Endothelial cell of umbilical vein (primary cell): ENCODE measurements around the gene RNF150. TPM values are rescaled to one million over a fixed set of nuclear protein-coding genes. Genes with fewer than 3 reads are reported as not detected.

Experiments
- BruUV-seq: library from RNA; stranded (reverse); fragments of 400-500 nt; replicated peaks from 2 replicates; lab custom pipeline; 2021; lab: Mats Ljungman, UMichigan
- CTCF ChIA-PET: fragments of 300-600, 350-600 bp; sonication (Branson Sonifier 250); formaldehyde crosslinking; loops from one replicate; lab custom pipeline; 2021; ENCODE audit warnings: antibody characterized with exemption, inconsistent platforms; lab: Charles Lee
- POLR2A ChIA-PET: fragments of 300-600, 350-600 bp; sonication (Branson Sonifier 250); formaldehyde crosslinking; loops from one replicate; lab custom pipeline; 2021; ENCODE audit warnings: antibody characterized with exemption, inconsistent platforms; lab: Charles Lee
- DNase-seq: peaks from one replicate; pipeline ENCODE4 v3.0.0-alpha.2; 2011; ENCODE audit warnings: low read depth, low spot score
- FAIRE-seq: peaks from 2 replicates; lab custom pipeline; 2011; peaks lifted over from hg19 to GRCh38; lab: Jason Lieb, UNC
- H2AFZ ChIP-seq: 2 replicates; pipeline ENCODE4 v1.6.0; 2012; ENCODE audit warnings: low read depth, low read length, control low read depth, inconsistent platforms
- H3K27ac ChIP-seq: 2 replicates; pipeline ENCODE4 v1.5.1; 2011; ENCODE audit warnings: low read depth, mild to moderate bottlenecking, control low read depth, low read length, moderate library complexity; ENCODE audit not compliant: insufficient read depth
- H3K27me3 ChIP-seq, 2 experiments: 2 replicates each; pipeline versions ENCODE4 v1.6.0 to v1.6.1; 2011; ENCODE audit warnings: low read length in 2 of 2, mixed read lengths in 1 of 2; ENCODE audit not compliant: control insufficient read depth in 2 of 2, insufficient read depth in 2 of 2
- H3K36me3 ChIP-seq, 2 experiments: 2 replicates in 1 of 2; 3 replicates in 1 of 2; pipeline ENCODE4 v1.5.1; 2011; ENCODE audit warnings: low read length in 2 of 2, mild to moderate bottlenecking in 1 of 2, moderate library complexity in 1 of 2; ENCODE audit not compliant: control insufficient read depth in 2 of 2, insufficient read depth in 2 of 2; ENCODE audit errors: extremely low read depth in 1 of 2
- H3K4me1 ChIP-seq: 3 replicates; pipeline ENCODE4 v1.5.1; 2011; ENCODE audit warnings: mild to moderate bottlenecking, low read length; ENCODE audit not compliant: control insufficient read depth, insufficient read depth; ENCODE audit errors: extremely low read depth
- H3K4me2 ChIP-seq: 2 replicates; pipeline ENCODE4 v1.6.1; 2011; ENCODE audit warnings: low read length, control low read depth, mixed read lengths; ENCODE audit not compliant: insufficient read depth
- H3K4me3 ChIP-seq, 3 experiments: fragments of 200-600 bp in 1 of 3; sonication (generic), shearing (Covaris generic) in 1 of 3; replicated peaks in 1 of 3; 2 replicates each; pipeline ENCODE4 v1.5.1; 2011 to 2016; ENCODE audit warnings: control low read depth in 3 of 3, low read length in 3 of 3, mild to moderate bottlenecking in 2 of 3, inconsistent platforms in 1 of 3, low read depth in 1 of 3, moderate library complexity in 1 of 3; ENCODE audit not compliant: insufficient read depth in 1 of 3
- H3K79me2 ChIP-seq: 2 replicates; pipeline ENCODE4 v1.6.0; 2012; ENCODE audit warnings: low read length, inconsistent platforms; ENCODE audit not compliant: control insufficient read depth, insufficient read depth
- H3K9ac ChIP-seq: replicated peaks from 2 replicates; pipeline ENCODE3; 2011; ENCODE audit warnings: low read length, control low read depth; ENCODE audit not compliant: insufficient read depth; ENCODE audit errors: extremely low read depth
- H3K9me1 ChIP-seq: replicated peaks from 3 replicates; pipeline ENCODE4 v1.6.0; 2011; ENCODE audit warnings: mild to moderate bottlenecking, low read length; ENCODE audit not compliant: control insufficient read depth, insufficient read depth; ENCODE audit errors: extremely low read depth
- H3K9me3 ChIP-seq: replicated peaks from 2 replicates; pipeline ENCODE4 v1.5.1; 2012; ENCODE audit warnings: low read length, inconsistent platforms; ENCODE audit not compliant: control insufficient read depth, insufficient read depth
- H4K20me1 ChIP-seq: replicated peaks from 2 replicates; pipeline ENCODE3; 2011; ENCODE audit warnings: mild to moderate bottlenecking, low read length; ENCODE audit not compliant: control insufficient read depth, insufficient read depth; ENCODE audit errors: extremely low read depth
- CTCF ChIP-seq, 2 donors: IDR thresholded peaks; 1 replicate in 1 of 2; 2 replicates in 1 of 2; pipeline ENCODE4 v1.5.1; 2011; ENCODE audit warnings: low read length in 2 of 2, mild to moderate bottlenecking in 2 of 2, moderate library complexity in 2 of 2, control low read depth in 1 of 2, inconsistent platforms in 1 of 2, low read depth in 1 of 2; ENCODE audit not compliant: insufficient read depth in 1 of 2; ENCODE audit errors: extremely low read depth in 1 of 2
- EZH2 ChIP-seq: IDR thresholded peaks from 2 replicates; pipeline ENCODE4 v1.6.1; 2012; ENCODE audit warnings: borderline replicate concordance, low read depth, mild to moderate bottlenecking, moderate library complexity, low read length, inconsistent platforms; ENCODE audit not compliant: severe bottlenecking
- FOS ChIP-seq: IDR thresholded peaks from 2 replicates; pipeline ENCODE4 v1.6.1; 2011; ENCODE audit warnings: mild to moderate bottlenecking, low read length, moderate library complexity, borderline replicate concordance; ENCODE audit not compliant: insufficient read depth
- GATA2 ChIP-seq: IDR thresholded peaks from 2 replicates; pipeline ENCODE4 v1.7.0; 2011; ENCODE audit warnings: low read depth, mild to moderate bottlenecking, moderate library complexity, mixed read lengths, low read length; ENCODE audit not compliant: insufficient read length, insufficient read depth
- JUN ChIP-seq: IDR thresholded peaks from 2 replicates; pipeline ENCODE4 v1.6.1; 2011; ENCODE audit warnings: borderline replicate concordance, low read depth; ENCODE audit not compliant: insufficient read length, insufficient read depth
- MAX ChIP-seq: IDR thresholded peaks from 2 replicates; pipeline ENCODE4 v1.6.1; 2011; ENCODE audit not compliant: insufficient read depth, insufficient read length
- MYC ChIP-seq: IDR thresholded peaks from one replicate; pipeline ENCODE4 v1.6.1; 2011; ENCODE audit warnings: mild to moderate bottlenecking, low read depth, low read length
- POLR2A ChIP-seq: IDR thresholded peaks from 2 replicates; pipeline ENCODE4 v1.6.1; 2012; ENCODE audit warnings: low read depth, mild to moderate bottlenecking, control low read depth, low read length
- POLR2AphosphoS5 ChIP-seq: IDR thresholded peaks from 2 replicates; pipeline ENCODE4 v1.6.1; 2012; ENCODE audit warnings: low read depth, mild to moderate bottlenecking, control low read depth, low read length, moderate library complexity; ENCODE audit not compliant: insufficient read depth
- dilution Hi-C: fragments of 300-500 bp; cut with MboI; formaldehyde crosslinking; loops from one replicate; pipeline ENCODE4 v1.15.0; 2019; ENCODE audit warnings: low sequenced_read_pairs; ENCODE audit not compliant: extremely low pct_ligation_motif_present
- intact Hi-C: fragments of 100-400 bp; cut with micrococcal nuclease; formaldehyde crosslinking; loops from one replicate; pipeline ENCODE4 v1.10.0; 2022
- polyA plus RNA-seq, 4 experiments: library from polyadenylated mRNA; depleted of rRNA in 3 of 4; stranded (reverse) in 3 of 4; unstranded in 1 of 4; fragments of >200 nt; gene quantifications; 2 replicates each; pipeline versions ENCODE4 v1.2.1 to v1.2.3, GENCODE V29; 2011 to 2012; ENCODE audit warnings: missing spikeins in 1 of 4
- total RNA-seq: library from RNA; stranded (reverse); gene quantifications from 2 replicates; pipeline ENCODE4 v1.2.3, GENCODE V29; 2021

Gene RNF150
- total and polyA plus RNA-seq, 2 donors (not counting 3 experiments of a cell fraction or from before 2014, with no cell fraction given): 0.33 to 0.35 TPM

GRCh38 chr4:140863197-140863596 is 270.1 kb downstream of the RNF150 start:
- Histone ChIP-seq H4K20me1 (no peaks in the 10 kb centered on the region), H3K9me1 (no peaks in the 10 kb centered on the region), H2AFZ (no peak overlapping the region), H3K27me3 (peaks cover 8 to 34% of the 10 kb centered on the region in 2 experiments), H3K4me2 (no peak overlapping the region), H3K4me1 (no peaks in the 10 kb centered on the region), H3K79me2 (no peaks in the 10 kb centered on the region), H3K4me3 (no peak overlapping the region), H3K27ac (no peak overlapping the region), H3K36me3 (no peaks in the 10 kb centered on the region), H3K9me3 (no peaks in the 10 kb centered on the region), H3K9ac (no peak overlapping the region)
- intact Hi-C loops: no loop called here
- no peak for TF ChIP-seq POLR2A
- no peak for TF ChIP-seq MAX
- TF ChIP-seq FOS: no peak
- dilution Hi-C loops: no loop called here
- CTCF ChIA-PET: interaction anchor here (1.0 to 5.5 kb wide), 4 partner anchors 12 to 270 kb away, joined by 3 to 72 read pairs (median 12); partner anchors contain the start of gene RNF150
- POLR2A ChIA-PET: no interaction called here
- DNase-seq: no peak
- no peak for FAIRE-seq
- no TSS peak for BruUV-seq

GRCh38 chr4:140862177-140862442 is 271.2 kb downstream of the RNF150 start:
- Histone ChIP-seq H3K4me2 (no peak overlapping the region), H3K36me3 (no peaks in the 10 kb centered on the region), H3K27ac (no peak overlapping the region), H2AFZ (no peak overlapping the region), H3K27me3 (peaks cover 8 to 23% of the 10 kb centered on the region in 2 experiments), H3K4me1 (no peaks in the 10 kb centered on the region), H3K79me2 (no peaks in the 10 kb centered on the region), H3K9ac (no peak overlapping the region), H4K20me1 (no peaks in the 10 kb centered on the region), H3K9me1 (no peaks in the 10 kb centered on the region), H3K4me3 (no peak overlapping the region), H3K9me3 (no peaks in the 10 kb centered on the region)
- ChIA-PET POLR2A (no interaction called here), CTCF (interaction anchor here (0.8 to 5.5 kb wide), 6 partner anchors 11 to 271 kb away, joined by 3 to 72 read pairs (median 4); partner anchors contain the start of gene RNF150)
- no peak for TF ChIP-seq MYC
- TF ChIP-seq CTCF (IDR thresholded peaks at IDR 0.05; ENCODE audit: extremely low read depth in 1 of 2, insufficient read depth in 1 of 2, low read depth in 1 of 2, low read length in 2 of 2): no peak
- TF ChIP-seq JUN: no peak
- no peak for TF ChIP-seq POLR2A
- TF ChIP-seq EZH2: no peak
- TF ChIP-seq GATA2: no peak
- no peak for TF ChIP-seq POLR2AphosphoS5
- TF ChIP-seq MAX: no peak
- no peak for TF ChIP-seq FOS
- FAIRE-seq (no peak), DNase-seq (no peak)
- intact Hi-C loops (no loop called here), dilution Hi-C loops (no loop called here)
- BruUV-seq: no TSS peak
